PC-3 (cell line): ENCODE data around the gene CLCF1.

Experiments
- EZH2 ChIP-seq: fragments of 300-600 bp; sonication (generic); IDR thresholded peaks from one replicate; pipeline ENCODE4 v1.6.1; 2017; ENCODE audit warnings: antibody characterized with exemption, mild to moderate bottlenecking, low read length; ENCODE audit not compliant: unreplicated experiment
- TF ChIP-seq, protein P1 (sequence below): fragments of 300-600 bp; sonication (generic); conservative IDR thresholded peaks from 2 replicates; pipeline ENCODE4 v1.5.1; 2017; ENCODE audit warnings: antibody characterized with exemption, low read depth, mild to moderate bottlenecking, low read length

DNA sequence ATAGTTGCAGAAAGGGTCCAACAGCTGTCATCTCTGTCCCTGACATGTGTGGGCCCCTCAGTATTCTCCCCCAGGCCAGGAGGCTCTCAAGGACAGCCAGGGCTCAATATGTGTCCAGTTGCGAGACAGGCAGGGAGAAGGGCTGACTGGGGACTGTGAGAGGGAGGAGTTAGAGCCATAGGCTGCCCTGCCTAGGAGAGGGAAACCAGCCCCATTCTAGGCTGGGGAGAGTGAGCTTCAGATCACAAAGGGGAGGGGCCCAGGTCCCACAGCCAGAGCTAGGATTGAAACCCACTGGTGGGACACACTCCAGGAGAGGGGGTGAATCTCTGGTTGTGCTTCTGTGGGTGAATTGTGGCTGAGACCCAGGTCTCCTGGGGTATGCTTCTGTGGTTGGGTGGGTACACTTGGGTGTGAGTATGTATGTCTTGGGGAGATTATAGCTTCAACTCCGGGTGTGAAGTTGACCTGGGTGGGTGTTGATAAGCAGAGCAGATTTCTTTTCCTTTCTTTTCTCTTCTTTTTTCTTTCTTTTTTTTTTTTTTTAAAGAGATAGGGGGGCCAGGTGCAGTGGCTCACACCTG lies 40.0 kb upstream of the CLCF1 start:
- TF ChIP-seq, protein P1, sequence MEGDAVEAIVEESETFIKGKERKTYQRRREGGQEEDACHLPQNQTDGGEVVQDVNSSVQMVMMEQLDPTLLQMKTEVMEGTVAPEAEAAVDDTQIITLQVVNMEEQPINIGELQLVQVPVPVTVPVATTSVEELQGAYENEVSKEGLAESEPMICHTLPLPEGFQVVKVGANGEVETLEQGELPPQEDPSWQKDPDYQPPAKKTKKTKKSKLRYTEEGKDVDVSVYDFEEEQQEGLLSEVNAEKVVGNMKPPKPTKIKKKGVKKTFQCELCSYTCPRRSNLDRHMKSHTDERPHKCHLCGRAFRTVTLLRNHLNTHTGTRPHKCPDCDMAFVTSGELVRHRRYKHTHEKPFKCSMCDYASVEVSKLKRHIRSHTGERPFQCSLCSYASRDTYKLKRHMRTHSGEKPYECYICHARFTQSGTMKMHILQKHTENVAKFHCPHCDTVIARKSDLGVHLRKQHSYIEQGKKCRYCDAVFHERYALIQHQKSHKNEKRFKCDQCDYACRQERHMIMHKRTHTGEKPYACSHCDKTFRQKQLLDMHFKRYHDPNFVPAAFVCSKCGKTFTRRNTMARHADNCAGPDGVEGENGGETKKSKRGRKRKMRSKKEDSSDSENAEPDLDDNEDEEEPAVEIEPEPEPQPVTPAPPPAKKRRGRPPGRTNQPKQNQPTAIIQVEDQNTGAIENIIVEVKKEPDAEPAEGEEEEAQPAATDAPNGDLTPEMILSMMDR: no peak
- TF ChIP-seq EZH2: no peak
